Mammary epithelial cell (primary cell): Measurements from ENCODE around the gene SHC2.

ENCODE experiments used
- EZH2 ChIP-seq: IDR thresholded peaks from 2 replicates; pipeline ENCODE4 v1.6.1; 2012; ENCODE audit warnings: low read length, inconsistent platforms, borderline replicate concordance
- TF ChIP-seq, protein P1 (sequence below), 2 donors: IDR thresholded peaks in 1 of 2; conservative IDR thresholded peaks in 1 of 2; 2 replicates each; pipeline ENCODE4 v1.5.1; 2011 to 2012; ENCODE audit warnings: inconsistent platforms in 2 of 2, low read length in 2 of 2, mild to moderate bottlenecking in 2 of 2, control low read depth in 1 of 2, low read depth in 1 of 2; ENCODE audit not compliant: insufficient read depth in 1 of 2; ENCODE audit errors: extremely low read depth in 1 of 2

- TF ChIP-seq, protein P1, sequence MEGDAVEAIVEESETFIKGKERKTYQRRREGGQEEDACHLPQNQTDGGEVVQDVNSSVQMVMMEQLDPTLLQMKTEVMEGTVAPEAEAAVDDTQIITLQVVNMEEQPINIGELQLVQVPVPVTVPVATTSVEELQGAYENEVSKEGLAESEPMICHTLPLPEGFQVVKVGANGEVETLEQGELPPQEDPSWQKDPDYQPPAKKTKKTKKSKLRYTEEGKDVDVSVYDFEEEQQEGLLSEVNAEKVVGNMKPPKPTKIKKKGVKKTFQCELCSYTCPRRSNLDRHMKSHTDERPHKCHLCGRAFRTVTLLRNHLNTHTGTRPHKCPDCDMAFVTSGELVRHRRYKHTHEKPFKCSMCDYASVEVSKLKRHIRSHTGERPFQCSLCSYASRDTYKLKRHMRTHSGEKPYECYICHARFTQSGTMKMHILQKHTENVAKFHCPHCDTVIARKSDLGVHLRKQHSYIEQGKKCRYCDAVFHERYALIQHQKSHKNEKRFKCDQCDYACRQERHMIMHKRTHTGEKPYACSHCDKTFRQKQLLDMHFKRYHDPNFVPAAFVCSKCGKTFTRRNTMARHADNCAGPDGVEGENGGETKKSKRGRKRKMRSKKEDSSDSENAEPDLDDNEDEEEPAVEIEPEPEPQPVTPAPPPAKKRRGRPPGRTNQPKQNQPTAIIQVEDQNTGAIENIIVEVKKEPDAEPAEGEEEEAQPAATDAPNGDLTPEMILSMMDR (conservative IDR thresholded peaks at IDR 0.05 in 1 of 2, IDR thresholded peaks at IDR 0.05 in 1 of 2; ENCODE audit: extremely low read depth in 1 of 2, insufficient read depth in 1 of 2, low read depth in 1 of 2, low read length in 2 of 2): no peak
- no peak for TF ChIP-seq EZH2
These were observed 91.0 kb downstream of the SHC2 start for GRCh38 chr19:369876-370275.
